ENCODE data around the gene CTSZ.
"Not testable (repeated sequence)": the region's sequence is repeated elsewhere in the genome, so short reads cannot be mapped to it uniquely, and the experiment has no call there.

The CTSZ gene

GRCh38 chr20:58973866-58974265 is 33.2 kb downstream of the CTSZ start:
- TF ChIP-seq ZFX (IDR thresholded peaks at IDR 0.05; ENCODE audit: borderline replicate concordance) (no peak), CTCF (IDR thresholded peaks at IDR 0.05) (no peak)
- no peak overlapping the region for H3K27ac ChIP-seq

DNA sequence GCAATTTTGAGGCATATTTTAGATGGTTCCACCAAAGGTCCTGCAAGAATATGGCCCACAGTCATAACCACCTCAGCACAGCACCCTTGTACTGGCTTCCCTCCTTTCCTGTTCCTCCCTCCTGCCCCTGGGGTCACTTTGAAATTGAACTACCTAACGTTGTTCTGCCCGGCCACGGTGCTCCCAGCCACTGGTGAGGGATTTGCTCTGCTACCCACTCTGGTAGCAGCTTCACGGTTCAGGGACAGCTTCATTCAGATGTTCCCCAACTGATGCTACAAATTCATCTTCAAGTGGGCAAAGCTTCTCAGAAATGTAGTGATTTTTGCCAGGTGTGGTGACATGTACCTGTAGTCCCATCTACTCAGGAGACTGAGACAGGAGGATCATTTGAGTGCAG is 33.9 kb downstream of the CTSZ start:
- no peak overlapping the region for H3K27ac ChIP-seq
- no peak for TF ChIP-seq ZFX (IDR thresholded peaks at IDR 0.05; ENCODE audit: borderline replicate concordance)
- no peak for TF ChIP-seq CTCF (IDR thresholded peaks at IDR 0.05)

GRCh38 chr20:58971429-58971828 is 35.6 kb downstream of the CTSZ start:
- TF ChIP-seq CTCF (IDR thresholded peaks at IDR 0.05), result no peak
- no peak for TF ChIP-seq ZFX (IDR thresholded peaks at IDR 0.05; ENCODE audit: borderline replicate concordance)
- no peak overlapping the region for H3K27ac ChIP-seq

DNA sequence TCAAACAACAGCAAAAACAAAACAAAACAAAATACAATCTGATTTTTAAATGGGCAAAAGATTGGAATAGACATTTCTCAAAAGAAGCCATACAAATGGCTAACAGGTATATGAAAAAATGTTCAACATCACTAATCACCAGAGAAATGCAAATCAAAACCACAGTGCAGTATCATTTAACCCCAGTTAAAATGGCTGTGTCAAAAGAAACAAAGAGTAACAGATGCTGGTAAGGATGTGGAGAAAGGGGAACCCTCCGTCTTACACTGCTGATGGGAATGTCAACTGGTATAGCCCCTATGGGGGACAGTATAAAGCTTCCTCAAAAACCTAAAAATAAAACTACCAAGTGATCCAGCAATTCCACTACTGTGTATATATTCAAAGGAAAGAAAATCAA is 36.9 kb downstream of the CTSZ start:
- no peak for TF ChIP-seq ZFX (IDR thresholded peaks at IDR 0.05; ENCODE audit: borderline replicate concordance)
- no peak for TF ChIP-seq CTCF (IDR thresholded peaks at IDR 0.05)
- no peak overlapping the region for H3K27ac ChIP-seq

- TF ChIP-seq ZFX (IDR thresholded peaks at IDR 0.05; ENCODE audit: borderline replicate concordance) (no peak), CTCF (IDR thresholded peaks at IDR 0.05) (no peak)
- no peak overlapping the region for H3K27ac ChIP-seq
These were observed 37.6 kb downstream of the CTSZ start for GRCh38 chr20:58969439-58969838.

DNA sequence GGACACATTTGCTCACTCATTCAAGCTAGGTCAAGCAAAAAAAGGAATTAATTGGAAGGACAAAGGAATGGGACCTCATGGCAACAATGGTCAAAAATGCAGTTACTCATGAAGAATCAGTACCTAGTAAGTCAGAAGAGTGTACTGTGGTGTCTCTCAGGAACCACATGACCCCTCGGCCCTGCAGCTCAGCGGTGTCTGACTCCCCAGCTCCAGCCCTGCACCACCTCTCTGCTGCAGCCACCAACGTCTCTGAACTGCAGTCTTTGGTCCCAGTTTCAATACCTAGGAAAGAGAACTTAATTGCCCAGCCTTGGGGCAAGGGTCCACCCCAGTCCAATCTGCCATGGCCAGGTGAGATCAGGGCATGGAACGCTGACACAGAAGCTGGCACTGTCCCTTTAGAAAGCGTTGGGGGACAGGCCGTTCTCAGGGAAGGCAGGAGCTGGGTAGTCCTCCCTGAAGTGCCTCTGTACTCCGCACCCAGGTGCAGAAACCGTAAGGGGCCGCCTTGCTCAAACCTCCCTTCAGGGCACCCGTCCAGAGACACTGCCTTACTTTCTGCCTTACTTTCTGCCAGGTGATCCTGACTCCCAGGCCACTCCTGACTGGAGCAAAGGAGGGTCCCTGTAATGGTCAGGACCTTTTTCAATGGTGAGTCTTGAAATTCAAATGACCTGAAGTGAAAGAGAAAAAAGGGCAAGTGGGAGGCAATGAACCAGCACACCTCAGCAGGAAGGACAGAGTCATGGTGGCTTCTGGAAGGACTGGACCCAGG is 39.2 kb downstream of the CTSZ start:
- TF ChIP-seq CTCF (IDR thresholded peaks at IDR 0.05) (no peak), ZFX (IDR thresholded peaks at IDR 0.05; ENCODE audit: borderline replicate concordance) (no peak)
- H3K27ac ChIP-seq, result no peak overlapping the region

DNA sequence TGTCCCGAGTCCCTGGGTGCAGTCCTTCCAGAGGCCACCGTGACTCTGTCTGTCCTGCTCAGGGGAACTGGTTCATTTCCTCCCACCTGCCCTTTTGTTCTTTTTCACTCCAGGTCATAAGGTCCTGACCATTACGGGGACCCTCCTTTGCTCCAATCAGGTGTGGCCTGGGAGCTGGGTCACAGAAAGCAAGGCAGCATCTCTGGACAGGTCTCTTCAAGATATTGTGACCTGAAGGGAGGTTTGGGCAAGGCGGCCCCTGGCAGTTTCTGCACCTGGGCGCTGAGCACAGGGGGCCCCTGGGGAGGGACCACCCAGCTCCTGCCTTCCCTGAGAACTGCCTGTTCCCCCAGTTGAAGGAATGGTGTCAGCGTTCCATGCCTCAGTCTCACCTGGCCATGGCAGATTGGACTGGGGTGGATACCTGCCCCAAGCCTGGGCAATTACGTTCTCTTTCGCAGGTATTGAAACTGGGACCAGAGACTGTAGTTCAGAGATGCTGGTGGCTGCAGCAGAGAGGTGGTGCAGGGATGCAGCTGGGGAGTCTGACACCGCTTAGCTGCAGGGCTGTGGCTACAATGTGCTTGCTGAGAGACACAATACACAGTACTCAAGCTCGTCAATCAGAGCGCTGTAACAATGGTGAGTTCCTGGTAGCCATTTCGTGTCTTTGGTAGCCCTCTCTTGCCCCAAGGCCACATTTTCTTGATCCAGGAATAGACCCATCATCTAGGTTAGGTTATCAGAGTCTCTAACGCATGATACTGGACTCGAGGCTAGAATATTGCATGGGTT is 41.6 kb downstream of the CTSZ start:
- TF ChIP-seq CTCF (IDR thresholded peaks at IDR 0.05) (no peak), ZFX (IDR thresholded peaks at IDR 0.05; ENCODE audit: borderline replicate concordance) (no peak)
- H3K27ac ChIP-seq, result no peak overlapping the region

DNA sequence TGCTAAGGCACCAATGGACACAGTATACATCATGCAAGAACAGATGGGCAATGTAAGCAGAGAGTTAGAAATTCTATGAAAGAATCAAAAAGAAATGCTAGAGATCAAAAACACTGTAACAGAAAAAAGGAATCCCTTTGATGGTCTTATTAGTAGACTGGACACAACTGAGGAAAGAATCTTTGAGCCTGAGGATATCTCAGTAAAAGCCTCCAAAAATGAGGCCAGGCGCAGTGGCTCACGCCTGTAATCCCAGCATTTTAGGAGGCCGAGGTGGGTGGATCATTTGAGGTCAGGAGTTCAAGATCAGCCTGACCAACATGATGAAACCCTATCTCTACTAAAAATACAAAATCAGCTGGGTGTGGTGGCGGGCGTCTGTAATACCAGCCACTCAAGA is 43.1 kb downstream of the CTSZ start:
- H3K27ac ChIP-seq, result not testable (repeated sequence)
